Measurements from ENCODE around the gene ODR4.

DNA sequence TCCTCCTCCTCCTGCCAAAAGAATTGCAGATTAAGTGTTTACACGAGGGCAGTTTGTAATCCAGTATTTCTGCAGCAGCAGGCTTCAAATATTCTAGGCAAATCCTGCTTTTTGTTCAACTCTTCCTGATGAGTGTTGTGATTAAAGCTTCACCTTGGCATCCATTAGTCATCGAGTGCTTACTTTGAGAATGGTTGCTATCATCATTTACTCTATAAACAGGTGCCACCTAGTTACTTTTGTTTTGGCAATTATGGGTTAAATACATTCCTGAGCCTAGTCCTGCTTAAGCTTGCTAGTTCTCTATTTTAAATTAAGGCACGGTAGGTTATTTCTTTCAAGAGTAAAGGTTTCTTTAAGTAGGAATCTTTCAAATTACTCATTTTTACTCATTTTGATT, 64.9 kb downstream of the ODR4 start:
- TF ChIP-seq GATA2 (IDR thresholded peaks at IDR 0.05; ENCODE audit: low read depth, low read length) (no peak), GATA3 (IDR thresholded peaks at IDR 0.05; ENCODE audit: low read depth, low read length) (no peak)

Data from SH-SY5Y (cell line).